Testis (tissue), 2 donors: ENCODE measurements around the gene EXOC6.

Source experiments
- CTCF ChIP-seq, 3 experiments: fragments of 450-650 bp in 2 of 3; fragments of 200-600 bp in 1 of 3; sonication (generic) in 1 of 3; IDR thresholded peaks; one replicate each; pipeline ENCODE4 v1.5.1; 2016 to 2019; ENCODE audit warnings: antibody characterized with exemption in 3 of 3, mild to moderate bottlenecking in 2 of 3, moderate library complexity in 1 of 3
- POLR2A ChIP-seq: fragments of 450-650 bp; IDR thresholded peaks from one replicate; pipeline ENCODE4 v1.6.1; 2017; ENCODE audit warnings: antibody characterized with exemption, mild to moderate bottlenecking, moderate library complexity

- TF ChIP-seq CTCF (IDR thresholded peaks at IDR 0.05) (no peak), POLR2A (no peak)
Measured at GRCh38 chr10:93023013-93023650, 174.8 kb downstream of the EXOC6 start.
